HG03520 (cell line): ENCODE data around the gene SLC45A2.
A peak's percentile ranks its signal among the peaks of the same experiment; 100 is the strongest.
"Not testable (repeated sequence)": the region's sequence is repeated elsewhere in the genome, so short reads cannot be mapped to it uniquely, and the experiment has no call there.

Experiments used
- ATAC-seq: cut with Tn5 transposase; IDR thresholded peaks from one replicate; pipeline ENCODE4 v1.9.1; 2021; ENCODE audit warnings: mild to moderate bottlenecking, moderate library complexity; ENCODE audit not compliant: unreplicated experiment

The SLC45A2 gene

GRCh38 chr5:33984671-33985124, at the start of gene SLC45A2:
TSS of gene SLC45A2 (minus strand) at chr5:33984693. CDS start at chr5:33984583, 110 bp downstream.
- ATAC-seq: no peak

GRCh38 chr5:34031966-34032365, 47.5 kb upstream of the SLC45A2 start:
- no peak for ATAC-seq

- no peak for ATAC-seq
These were observed 46.6 kb upstream of the SLC45A2 start for GRCh38 chr5:34031117-34031516.

GRCh38 chr5:34030585-34030984, 46.1 kb upstream of the SLC45A2 start:
- ATAC-seq: not testable (repeated sequence)

GRCh38 chr5:34030048-34030447, 45.6 kb upstream of the SLC45A2 start:
- ATAC-seq: no peak

GRCh38 chr5:34028349-34028748, 43.9 kb upstream of the SLC45A2 start:
- ATAC-seq: no peak

- ATAC-seq: no peak
These were observed 41.7 kb upstream of the SLC45A2 start for GRCh38 chr5:34026089-34026761.

- peak; percentile 74 for ATAC-seq
These were observed 37.7 kb upstream of the SLC45A2 start for GRCh38 chr5:34022121-34022705.

GRCh38 chr5:34021334-34021733, 36.8 kb upstream of the SLC45A2 start:
- no peak for ATAC-seq

- ATAC-seq: no peak
These were observed 36.2 kb upstream of the SLC45A2 start for GRCh38 chr5:34020726-34021125.

GRCh38 chr5:34017254-34017653, 32.8 kb upstream of the SLC45A2 start:
- ATAC-seq: no peak

- ATAC-seq: no peak
These were observed 32.3 kb upstream of the SLC45A2 start for GRCh38 chr5:34016750-34017149.

GRCh38 chr5:34016222-34016621, 31.7 kb upstream of the SLC45A2 start:
- ATAC-seq: no peak

- no peak for ATAC-seq
These were observed 30.8 kb upstream of the SLC45A2 start for GRCh38 chr5:34015120-34015822.

- no peak for ATAC-seq
These were observed 30.1 kb upstream of the SLC45A2 start for GRCh38 chr5:34014626-34015025.

GRCh38 chr5:34013547-34013946, 29.1 kb upstream of the SLC45A2 start:
- no peak for ATAC-seq

- ATAC-seq: no peak
These were observed 28.3 kb upstream of the SLC45A2 start for GRCh38 chr5:34012791-34013190.

GRCh38 chr5:34011536-34011935, 27.0 kb upstream of the SLC45A2 start:
- no peak for ATAC-seq

- ATAC-seq: not testable (repeated sequence)
These were observed 25.7 kb upstream of the SLC45A2 start for GRCh38 chr5:34010146-34010545.

- ATAC-seq: no peak
These were observed 25.1 kb upstream of the SLC45A2 start for GRCh38 chr5:34009610-34010009.

- no peak for ATAC-seq
These were observed 24.3 kb upstream of the SLC45A2 start for GRCh38 chr5:34008802-34009201.
